Trophoblast cell (in vitro differentiated cells and primary cell): ENCODE measurements around the gene KCNC4.

Experiments used
- DNase-seq, 2 donors: peaks; one replicate each; pipeline ENCODE4 v3.0.0-alpha.2; 2016
- H2AFZ ChIP-seq: 2 replicates; pipeline ENCODE4 v1.6.1; 2013; ENCODE audit warnings: low read length, moderate library complexity, mild to moderate bottlenecking; ENCODE audit not compliant: insufficient read depth, poor library complexity
- H2AK5ac ChIP-seq: 2 replicates; pipeline ENCODE4 v1.6.1; 2013; ENCODE audit warnings: mild to moderate bottlenecking, low read length
- H2BK120ac ChIP-seq: 2 replicates; pipeline ENCODE4 v1.6.1; 2013; ENCODE audit warnings: low read length, mild to moderate bottlenecking, moderate library complexity; ENCODE audit not compliant: insufficient read depth, poor library complexity
- H2BK12ac ChIP-seq: 2 replicates; pipeline ENCODE4 v1.6.1; 2013; ENCODE audit warnings: mild to moderate bottlenecking, low read length, moderate library complexity
- H2BK5ac ChIP-seq: 2 replicates; pipeline ENCODE4 v1.6.1; 2013; ENCODE audit warnings: low read length, low read depth, moderate library complexity, mild to moderate bottlenecking; ENCODE audit not compliant: poor library complexity
- H3K14ac ChIP-seq: 2 replicates; pipeline ENCODE4 v1.6.1; 2013; ENCODE audit warnings: mild to moderate bottlenecking, low read length
- H3K18ac ChIP-seq: 2 replicates; pipeline ENCODE4 v1.6.1; 2013; ENCODE audit warnings: mild to moderate bottlenecking, low read length
- H3K23ac ChIP-seq: 2 replicates; pipeline ENCODE4 v1.6.1; 2013; ENCODE audit warnings: low read length
- H3K27ac ChIP-seq: 2 replicates; pipeline ENCODE4 v1.5.1; 2013; ENCODE audit warnings: low read depth, mild to moderate bottlenecking, inconsistent platforms, low read length, moderate library complexity
- H3K27me3 ChIP-seq: 2 replicates; pipeline ENCODE4 v1.6.1; 2013; ENCODE audit warnings: inconsistent platforms, mild to moderate bottlenecking, low read length, moderate library complexity; ENCODE audit not compliant: insufficient read depth
- H3K36me3 ChIP-seq, 2 experiments: 1 replicate in 1 of 2; 2 replicates in 1 of 2; pipeline ENCODE4 v1.6.1; 2013; ENCODE audit warnings: low read length in 2 of 2, mild to moderate bottlenecking in 2 of 2, moderate library complexity in 1 of 2; ENCODE audit not compliant: insufficient read depth in 2 of 2, control insufficient read depth in 1 of 2
- H3K4ac ChIP-seq: 2 replicates; pipeline ENCODE4 v1.6.1; 2013; ENCODE audit warnings: low read depth, mild to moderate bottlenecking, low read length, moderate library complexity
- H3K4me1 ChIP-seq, 2 experiments: 1 replicate in 1 of 2; 2 replicates in 1 of 2; pipeline ENCODE4 v1.6.1; 2013; ENCODE audit warnings: low read length in 2 of 2, mild to moderate bottlenecking in 2 of 2, moderate library complexity in 1 of 2; ENCODE audit not compliant: insufficient read depth in 2 of 2, control insufficient read depth in 1 of 2
- H3K4me2 ChIP-seq: 2 replicates; pipeline ENCODE4 v1.6.1; 2013; ENCODE audit warnings: inconsistent platforms, mild to moderate bottlenecking, low read length, moderate library complexity
- H3K4me3 ChIP-seq: 2 replicates; pipeline ENCODE4 v1.5.1; 2013; ENCODE audit warnings: mild to moderate bottlenecking, low read depth, low read length, inconsistent platforms
- H3K79me1 ChIP-seq: one replicate; pipeline ENCODE4 v1.6.1; 2013; ENCODE audit warnings: low read length
- H3K79me2 ChIP-seq: 2 replicates; pipeline ENCODE4 v1.6.1; 2013; ENCODE audit warnings: low read length, mild to moderate bottlenecking; ENCODE audit not compliant: control insufficient read depth, insufficient read depth, poor library complexity
- H3K9ac ChIP-seq: 2 replicates; pipeline ENCODE4 v1.6.1; 2013; ENCODE audit warnings: mild to moderate bottlenecking, low read length
- H3K9me3 ChIP-seq: 2 replicates; pipeline ENCODE4 v1.6.1; 2013; ENCODE audit warnings: low read depth, mild to moderate bottlenecking, control low read depth, inconsistent platforms, low read length; ENCODE audit not compliant: insufficient read depth
- H4K12ac ChIP-seq: 2 replicates; pipeline ENCODE4 v1.6.1; 2013; ENCODE audit warnings: low read depth, mild to moderate bottlenecking, low read length, moderate library complexity
- H4K8ac ChIP-seq: 2 replicates; pipeline ENCODE4 v1.6.1; 2013; ENCODE audit warnings: low read depth, mild to moderate bottlenecking, low read length, moderate library complexity
- H4K91ac ChIP-seq: one replicate; pipeline ENCODE4 v1.6.1; 2013; ENCODE audit warnings: low read depth, mild to moderate bottlenecking, low read length, moderate library complexity
- WGBS: extraction: QIAGEN DNeasy Blood & Tissue Kit; methylation state at CpG from one replicate; pipeline ENCODE4 v1.1.7; 2013; ENCODE audit warnings: missing lambda C conversion rate; ENCODE audit not compliant: insufficient read length, insufficient coverage; ENCODE audit errors: extremely low coverage; 5-methylcytosine and 5-hydroxymethylcytosine counted together

Gene KCNC4

GRCh38 chr1:110176299-110176956 lies 33.7 kb upstream of the KCNC4 start:
- Histone ChIP-seq H3K36me3 (no peaks in the 10 kb centered on the region), H2BK12ac (no peak overlapping the region), H3K23ac (no peak overlapping the region), H3K79me1 (no peaks in the 10 kb centered on the region), H3K27ac (no peak overlapping the region), H2BK120ac (no peak overlapping the region), H2AFZ (no peak overlapping the region), H2BK5ac (no peak overlapping the region), H3K4me1 (peaks cover 5 to 12% of the 10 kb centered on the region in 2 experiments), H4K91ac (no peak overlapping the region), H3K9me3 (no peaks in the 10 kb centered on the region), H4K12ac (no peak overlapping the region), H3K4me3 (no peak overlapping the region), H3K18ac (no peak overlapping the region), H4K8ac (no peak overlapping the region), H3K4me2 (no peak overlapping the region), H3K9ac (no peak overlapping the region), H3K4ac (no peak overlapping the region), H3K14ac (no peak overlapping the region), H3K79me2 (no peaks in the 10 kb centered on the region), H3K27me3 (no peaks in the 10 kb centered on the region), H2AK5ac (no peak overlapping the region)
- DNase-seq: no peak
- no CpG with 5 or more reads among the region's 9 CpGs for WGBS

- H3K4me1 ChIP-seq: peaks cover 5 to 9% of the 10 kb centered on the region in 2 experiments
- H3K4ac ChIP-seq: no peak overlapping the region
- WGBS: no CpG with 5 or more reads among the region's 4 CpGs
- no peak overlapping the region for H2AFZ ChIP-seq
- H3K9ac ChIP-seq: no peak overlapping the region
- H3K4me3 ChIP-seq: no peak overlapping the region
- no peak overlapping the region for H3K18ac ChIP-seq
- H3K79me2 ChIP-seq: no peaks in the 10 kb centered on the region
- H3K23ac ChIP-seq: no peak overlapping the region
- no peak overlapping the region for H4K12ac ChIP-seq
- no peak overlapping the region for H2BK12ac ChIP-seq
- no peak overlapping the region for H3K4me2 ChIP-seq
- no peaks in the 10 kb centered on the region for H3K79me1 ChIP-seq
- H3K14ac ChIP-seq: no peak overlapping the region
- no peak overlapping the region for H2BK120ac ChIP-seq
- no peak overlapping the region for H4K8ac ChIP-seq
- no peaks in the 10 kb centered on the region for H3K36me3 ChIP-seq
- no peak overlapping the region for H3K27ac ChIP-seq
- H2BK5ac ChIP-seq: no peak overlapping the region
- no peak for DNase-seq
- no peaks in the 10 kb centered on the region for H3K27me3 ChIP-seq
- H2AK5ac ChIP-seq: no peak overlapping the region
- no peak overlapping the region for H4K91ac ChIP-seq
- no peaks in the 10 kb centered on the region for H3K9me3 ChIP-seq
Observed at GRCh38 chr1:110177775-110178174, 32.3 kb upstream of the KCNC4 start.

- H2AK5ac ChIP-seq: no peak overlapping the region
- H3K4ac ChIP-seq: no peak overlapping the region
- H4K91ac ChIP-seq: no peak overlapping the region
- H2BK120ac ChIP-seq: no peak overlapping the region
- H3K9ac ChIP-seq: no peak overlapping the region
- H2AFZ ChIP-seq: no peak overlapping the region
- no peak for DNase-seq
- no peak overlapping the region for H4K12ac ChIP-seq
- no peak overlapping the region for H3K27ac ChIP-seq
- H3K27me3 ChIP-seq: no peaks in the 10 kb centered on the region
- H2BK5ac ChIP-seq: no peak overlapping the region
- no CpG with 5 or more reads among the region's 12 CpGs for WGBS
- peaks cover 10 to 19% of the 10 kb centered on the region in 2 experiments for H3K4me1 ChIP-seq
- H3K14ac ChIP-seq: no peak overlapping the region
- no peak overlapping the region for H3K18ac ChIP-seq
- peaks cover under 1% of the 10 kb centered on the region for H3K79me2 ChIP-seq
- H3K9me3 ChIP-seq: peaks cover 2% of the 10 kb centered on the region
- H3K4me3 ChIP-seq: no peak overlapping the region
- no peak overlapping the region for H3K4me2 ChIP-seq
- H3K23ac ChIP-seq: peak overlapping the region; percentile 44
- no peak overlapping the region for H4K8ac ChIP-seq
- no peak overlapping the region for H2BK12ac ChIP-seq
- peaks cover 6% of the 10 kb centered on the region for H3K79me1 ChIP-seq
- no peaks in the 10 kb centered on the region for H3K36me3 ChIP-seq
Observed at GRCh38 chr1:110183642-110184167, 26.4 kb upstream of the KCNC4 start.

- H3K27ac ChIP-seq: no peak overlapping the region
- peaks cover 17 to 26% of the 10 kb centered on the region in 2 experiments for H3K4me1 ChIP-seq
Observed at GRCh38 chr1:110184446-110184845, 25.7 kb upstream of the KCNC4 start.

More at GRCh38 chr1:110184446-110184845, 25.7 kb upstream of the KCNC4 start:
- H2BK120ac ChIP-seq: no peak overlapping the region
- no peak for DNase-seq
- H2AK5ac ChIP-seq: no peak overlapping the region
- no peak overlapping the region for H2BK12ac ChIP-seq
- no peak overlapping the region for H4K8ac ChIP-seq
- H3K23ac ChIP-seq: no peak overlapping the region
- no peak overlapping the region for H4K91ac ChIP-seq
- no peak overlapping the region for H3K4ac ChIP-seq
- H2AFZ ChIP-seq: no peak overlapping the region
- no peak overlapping the region for H3K18ac ChIP-seq
- H4K12ac ChIP-seq: no peak overlapping the region
- H3K4me2 ChIP-seq: no peak overlapping the region
- H3K9me3 ChIP-seq: peaks cover 2% of the 10 kb centered on the region
- WGBS: no CpG with 5 or more reads among the region's 5 CpGs
- no peak overlapping the region for H2BK5ac ChIP-seq
- no peak overlapping the region for H3K9ac ChIP-seq
- H3K14ac ChIP-seq: no peak overlapping the region
- no peaks in the 10 kb centered on the region for H3K27me3 ChIP-seq
- peaks cover 12% of the 10 kb centered on the region for H3K79me1 ChIP-seq
- no peak overlapping the region for H3K4me3 ChIP-seq
- H3K79me2 ChIP-seq: peaks cover 3% of the 10 kb centered on the region
- no peaks in the 10 kb centered on the region for H3K36me3 ChIP-seq
